ENCODE data around the gene NLRP5.
"Not testable (repeated sequence)": the region's sequence is repeated elsewhere in the genome, so short reads cannot be mapped to it uniquely, and the experiment has no call there.

NLRP5 gene

GRCh38 chr19:56098731-56099568, 112.4 kb downstream of the NLRP5 start:
- DNase-seq (ENCODE audit: low spot score) = no peak

GRCh38 chr19:56099638-56100539, 113.3 kb downstream of the NLRP5 start:
- no peak for DNase-seq (ENCODE audit: low spot score)

- no peak for DNase-seq (ENCODE audit: low spot score)
These were observed 114.5 kb downstream of the NLRP5 start for GRCh38 chr19:56101095-56101494.

- DNase-seq (ENCODE audit: low spot score) = no peak
These were observed 115.4 kb downstream of the NLRP5 start for GRCh38 chr19:56101746-56102535.

- no peak for DNase-seq (ENCODE audit: low spot score)
These were observed 116.5 kb downstream of the NLRP5 start for GRCh38 chr19:56103027-56103614.

- no peak for DNase-seq (ENCODE audit: low spot score)
These were observed 117.8 kb downstream of the NLRP5 start for GRCh38 chr19:56104423-56104822.

GRCh38 chr19:56105090-56105701, 118.6 kb downstream of the NLRP5 start:
- DNase-seq (ENCODE audit: low spot score) = no peak

- DNase-seq (ENCODE audit: low spot score) = not testable (repeated sequence)
These were observed 119.3 kb downstream of the NLRP5 start for GRCh38 chr19:56105831-56106396.

- DNase-seq (ENCODE audit: low spot score) = no peak
These were observed 119.8 kb downstream of the NLRP5 start for GRCh38 chr19:56106397-56106849.

GRCh38 chr19:56106993-56107392, 120.4 kb downstream of the NLRP5 start:
- DNase-seq (ENCODE audit: low spot score) = no peak

GRCh38 chr19:56107626-56108351, 121.2 kb downstream of the NLRP5 start:
- no peak for DNase-seq (ENCODE audit: low spot score)

- no peak for DNase-seq (ENCODE audit: low spot score)
These were observed 122.0 kb downstream of the NLRP5 start for GRCh38 chr19:56108447-56109195.

GRCh38 chr19:56109226-56109625, 122.7 kb downstream of the NLRP5 start:
- no peak for DNase-seq (ENCODE audit: low spot score)

- DNase-seq (ENCODE audit: low spot score) = no peak
These were observed 124.2 kb downstream of the NLRP5 start for GRCh38 chr19:56110515-56111448.

Measured in SW480 (cell line).